Neural cell (in vitro differentiated cells): ENCODE results near the gene CHERP. TPM values are rescaled to one million over a fixed set of nuclear protein-coding genes. Genes with fewer than 3 reads are reported as not detected.

Experiments used
- H2AFZ ChIP-seq: fragments of 200-600, 300-800 bp; sonication (generic), shearing (Covaris generic); 2 replicates; pipeline ENCODE4 v1.6.0; 2014; ENCODE audit warnings: low read depth, mild to moderate bottlenecking, antibody characterized with exemption, low read length, moderate library complexity
- H3F3A ChIP-seq: fragments of 200-600 bp; shearing (Covaris generic); 2 replicates; pipeline ENCODE4 v1.6.1; 2016; ENCODE audit warnings: mild to moderate bottlenecking, moderate library complexity, mixed read lengths, antibody characterized with exemption, low read length; ENCODE audit not compliant: insufficient read depth, poor library complexity, severe bottlenecking
- H3K27ac ChIP-seq: fragments of 200-600, 300-800 bp; sonication (generic), shearing (Covaris generic); 2 replicates; pipeline ENCODE4 v1.5.1; 2014; ENCODE audit warnings: mild to moderate bottlenecking, low read length, moderate library complexity
- H3K27me3 ChIP-seq: fragments of 300-800, 200-600 bp; sonication (generic), shearing (Covaris generic); 2 replicates; pipeline ENCODE4 v1.6.0; 2014; ENCODE audit warnings: mild to moderate bottlenecking, low read depth, low read length, moderate library complexity; ENCODE audit not compliant: insufficient read depth
- H3K36me3 ChIP-seq: fragments of 300-800, 200-600 bp; sonication (generic), shearing (Covaris generic); 2 replicates; pipeline ENCODE4 v1.5.1; 2014; ENCODE audit warnings: mild to moderate bottlenecking, antibody characterized with exemption, low read length, moderate library complexity; ENCODE audit not compliant: insufficient read depth
- H3K4me2 ChIP-seq: fragments of 300-800, 200-600 bp; sonication (generic), shearing (Covaris generic); 2 replicates; pipeline ENCODE4 v1.6.0; 2014; ENCODE audit warnings: mild to moderate bottlenecking, low read length
- H3K4me3 ChIP-seq: fragments of 300-800, 200-600 bp; sonication (generic), shearing (Covaris generic); 2 replicates; pipeline ENCODE4 v1.5.1; 2014; ENCODE audit warnings: mild to moderate bottlenecking, low read length, moderate library complexity
- H3K79me2 ChIP-seq: fragments of 200-600 bp; shearing (Covaris generic); replicated peaks from 2 replicates; pipeline ENCODE4 v1.6.0; 2014; ENCODE audit warnings: mild to moderate bottlenecking, low read length, moderate library complexity; ENCODE audit not compliant: insufficient read depth
- H3K9ac ChIP-seq: fragments of 300-800, 200-600 bp; sonication (generic), shearing (Covaris generic); 2 replicates; pipeline ENCODE4 v1.6.1; 2016; ENCODE audit warnings: mild to moderate bottlenecking, low read length, mixed read lengths
- H3K9me2 ChIP-seq: fragments of 200-600 bp; shearing (Covaris generic); 2 replicates; pipeline ENCODE4 v1.6.1; 2016; ENCODE audit warnings: mild to moderate bottlenecking, low read length, mixed read lengths; ENCODE audit not compliant: insufficient read depth
- H3K9me3 ChIP-seq: fragments of 200-600, 300-800 bp; sonication (generic), shearing (Covaris generic); 2 replicates; pipeline ENCODE4 v1.6.1; 2016; ENCODE audit warnings: mild to moderate bottlenecking, mixed run types, low read length, moderate library complexity, mixed read lengths
- H4K20me1 ChIP-seq: fragments of 200-600 bp; shearing (Covaris generic); 2 replicates; pipeline ENCODE4 v1.6.1; 2016; ENCODE audit warnings: mild to moderate bottlenecking, mixed run types; ENCODE audit not compliant: insufficient read depth
- EP300 ChIP-seq: fragments of 450-650 bp; conservative IDR thresholded peaks from 2 replicates; pipeline ENCODE4 v1.6.1; 2014; ENCODE audit warnings: antibody characterized with exemption, mild to moderate bottlenecking, moderate library complexity; ENCODE audit not compliant: poor library complexity, severe bottlenecking
- EZH2 ChIP-seq: fragments of 200-600, 300-800 bp; shearing (Covaris generic), sonication (generic); IDR thresholded peaks from 2 replicates; pipeline ENCODE4 v1.6.1; 2014; ENCODE audit warnings: antibody characterized with exemption, low read length, borderline replicate concordance, mild to moderate bottlenecking; ENCODE audit not compliant: insufficient read depth, poor library complexity, severe bottlenecking
- MXI1 ChIP-seq: fragments of 450-650 bp; conservative IDR thresholded peaks from 2 replicates; pipeline ENCODE4 v1.6.1; 2014; ENCODE audit warnings: antibody characterized with exemption, mild to moderate bottlenecking; ENCODE audit not compliant: poor library complexity, severe bottlenecking
- POLR2AphosphoS5 ChIP-seq: IDR thresholded peaks from 2 replicates; pipeline ENCODE4 v1.6.1; 2012
- RAD21 ChIP-seq: fragments of 450-650 bp; conservative IDR thresholded peaks from 2 replicates; pipeline ENCODE4 v1.6.1; 2014; ENCODE audit warnings: antibody characterized with exemption, mild to moderate bottlenecking, moderate library complexity
- SMC3 ChIP-seq: fragments of 450-650 bp; conservative IDR thresholded peaks from 2 replicates; pipeline ENCODE4 v1.6.1; 2014; ENCODE audit warnings: antibody characterized with exemption, mild to moderate bottlenecking, moderate library complexity; ENCODE audit not compliant: poor library complexity
- polyA plus RNA-seq: library from polyadenylated mRNA; depleted of rRNA; stranded (reverse); fragments of >200 nt; gene quantifications from 2 replicates; pipeline ENCODE4 v1.2.3, GENCODE V29; 2014
- TF ChIP-seq, protein P1 (sequence below): fragments of 450-650 bp; IDR thresholded peaks from 2 replicates; pipeline ENCODE4 v1.5.1; 2014; ENCODE audit warnings: antibody characterized with exemption, mild to moderate bottlenecking, moderate library complexity; ENCODE audit not compliant: poor library complexity, severe bottlenecking
- TF ChIP-seq, protein P2 (sequence below): IDR thresholded peaks from 2 replicates; pipeline ENCODE4 v1.6.1; 2012; ENCODE audit warnings: borderline replicate concordance

The CHERP gene
- polyA plus RNA-seq, 1 donor from 2014 or later: 5.4 TPM

DNA sequence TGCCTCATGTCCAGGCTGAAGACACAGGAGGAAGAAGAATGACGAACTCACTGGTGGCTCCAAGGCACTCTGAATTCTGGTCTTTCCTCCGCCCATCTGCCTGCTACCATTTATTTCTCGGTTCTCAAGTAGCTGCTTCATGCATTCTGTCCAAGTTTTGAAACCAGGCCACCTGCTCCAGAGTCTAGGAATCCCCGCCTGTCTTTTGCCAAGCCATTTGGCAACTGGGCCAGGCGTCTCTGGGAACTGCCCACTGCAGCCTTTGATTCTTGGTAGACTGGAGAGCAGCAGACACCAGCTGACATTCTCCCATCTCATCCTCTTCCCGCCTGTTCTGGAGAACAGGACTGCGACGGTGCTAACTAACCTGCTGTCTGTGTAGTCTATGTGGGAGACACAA, 19.1 kb upstream of the CHERP start:
- H3K27me3 ChIP-seq: no peaks in the 10 kb centered on the region
- H3K9ac ChIP-seq: no peak overlapping the region
- H3K4me2 ChIP-seq: no peak overlapping the region
- H3K79me2 ChIP-seq: no peaks in the 10 kb centered on the region
- H3K27ac ChIP-seq: no peak overlapping the region
- H4K20me1 ChIP-seq: no peaks in the 10 kb centered on the region
- H3F3A ChIP-seq: no peaks in the 10 kb centered on the region
- no peaks in the 10 kb centered on the region for H3K9me3 ChIP-seq
- H3K4me3 ChIP-seq: no peak overlapping the region
- TF ChIP-seq POLR2AphosphoS5 (no peak), RAD21 (no peak), MXI1 (no peak), EZH2 (no peak), SMC3 (no peak)
- TF ChIP-seq, protein P1, sequence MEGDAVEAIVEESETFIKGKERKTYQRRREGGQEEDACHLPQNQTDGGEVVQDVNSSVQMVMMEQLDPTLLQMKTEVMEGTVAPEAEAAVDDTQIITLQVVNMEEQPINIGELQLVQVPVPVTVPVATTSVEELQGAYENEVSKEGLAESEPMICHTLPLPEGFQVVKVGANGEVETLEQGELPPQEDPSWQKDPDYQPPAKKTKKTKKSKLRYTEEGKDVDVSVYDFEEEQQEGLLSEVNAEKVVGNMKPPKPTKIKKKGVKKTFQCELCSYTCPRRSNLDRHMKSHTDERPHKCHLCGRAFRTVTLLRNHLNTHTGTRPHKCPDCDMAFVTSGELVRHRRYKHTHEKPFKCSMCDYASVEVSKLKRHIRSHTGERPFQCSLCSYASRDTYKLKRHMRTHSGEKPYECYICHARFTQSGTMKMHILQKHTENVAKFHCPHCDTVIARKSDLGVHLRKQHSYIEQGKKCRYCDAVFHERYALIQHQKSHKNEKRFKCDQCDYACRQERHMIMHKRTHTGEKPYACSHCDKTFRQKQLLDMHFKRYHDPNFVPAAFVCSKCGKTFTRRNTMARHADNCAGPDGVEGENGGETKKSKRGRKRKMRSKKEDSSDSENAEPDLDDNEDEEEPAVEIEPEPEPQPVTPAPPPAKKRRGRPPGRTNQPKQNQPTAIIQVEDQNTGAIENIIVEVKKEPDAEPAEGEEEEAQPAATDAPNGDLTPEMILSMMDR: no peak
- TF ChIP-seq, protein P2, sequence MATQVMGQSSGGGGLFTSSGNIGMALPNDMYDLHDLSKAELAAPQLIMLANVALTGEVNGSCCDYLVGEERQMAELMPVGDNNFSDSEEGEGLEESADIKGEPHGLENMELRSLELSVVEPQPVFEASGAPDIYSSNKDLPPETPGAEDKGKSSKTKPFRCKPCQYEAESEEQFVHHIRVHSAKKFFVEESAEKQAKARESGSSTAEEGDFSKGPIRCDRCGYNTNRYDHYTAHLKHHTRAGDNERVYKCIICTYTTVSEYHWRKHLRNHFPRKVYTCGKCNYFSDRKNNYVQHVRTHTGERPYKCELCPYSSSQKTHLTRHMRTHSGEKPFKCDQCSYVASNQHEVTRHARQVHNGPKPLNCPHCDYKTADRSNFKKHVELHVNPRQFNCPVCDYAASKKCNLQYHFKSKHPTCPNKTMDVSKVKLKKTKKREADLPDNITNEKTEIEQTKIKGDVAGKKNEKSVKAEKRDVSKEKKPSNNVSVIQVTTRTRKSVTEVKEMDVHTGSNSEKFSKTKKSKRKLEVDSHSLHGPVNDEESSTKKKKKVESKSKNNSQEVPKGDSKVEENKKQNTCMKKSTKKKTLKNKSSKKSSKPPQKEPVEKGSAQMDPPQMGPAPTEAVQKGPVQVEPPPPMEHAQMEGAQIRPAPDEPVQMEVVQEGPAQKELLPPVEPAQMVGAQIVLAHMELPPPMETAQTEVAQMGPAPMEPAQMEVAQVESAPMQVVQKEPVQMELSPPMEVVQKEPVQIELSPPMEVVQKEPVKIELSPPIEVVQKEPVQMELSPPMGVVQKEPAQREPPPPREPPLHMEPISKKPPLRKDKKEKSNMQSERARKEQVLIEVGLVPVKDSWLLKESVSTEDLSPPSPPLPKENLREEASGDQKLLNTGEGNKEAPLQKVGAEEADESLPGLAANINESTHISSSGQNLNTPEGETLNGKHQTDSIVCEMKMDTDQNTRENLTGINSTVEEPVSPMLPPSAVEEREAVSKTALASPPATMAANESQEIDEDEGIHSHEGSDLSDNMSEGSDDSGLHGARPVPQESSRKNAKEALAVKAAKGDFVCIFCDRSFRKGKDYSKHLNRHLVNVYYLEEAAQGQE: no peak
- H3K9me2 ChIP-seq: no peaks in the 10 kb centered on the region
- peaks cover 4% of the 10 kb centered on the region for H3K36me3 ChIP-seq
- H2AFZ ChIP-seq: no peak overlapping the region

DNA sequence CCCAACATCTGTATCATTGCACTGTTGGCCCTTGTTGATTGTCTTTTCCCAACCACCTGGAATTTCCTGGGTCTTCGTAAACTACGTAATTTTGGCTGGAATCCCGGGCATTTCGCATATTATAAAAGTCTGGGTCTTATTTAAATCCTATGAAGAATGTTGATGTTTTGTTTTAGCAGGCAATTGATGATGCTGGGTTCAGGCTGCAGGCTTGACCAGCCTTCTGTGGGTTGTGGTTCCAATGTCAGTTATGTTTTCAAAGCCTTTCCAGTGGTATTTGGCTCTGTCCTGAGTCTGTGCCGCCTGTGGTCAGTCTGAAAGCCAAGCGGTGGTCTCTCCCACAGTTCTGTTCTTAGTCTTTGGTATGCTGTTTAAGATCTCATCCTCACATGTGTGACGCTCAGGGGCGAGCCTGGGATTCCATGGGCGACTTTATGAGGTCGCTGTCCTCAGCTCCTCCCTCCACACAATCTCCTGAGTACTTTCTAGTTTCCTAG, 17.6 kb upstream of the CHERP start:
- Histone ChIP-seq H2AFZ (no peak overlapping the region), H3K27ac (no peak overlapping the region), H3F3A (no peaks in the 10 kb centered on the region), H3K9me2 (no peaks in the 10 kb centered on the region), H4K20me1 (no peaks in the 10 kb centered on the region), H3K4me3 (no peak overlapping the region), H3K79me2 (no peaks in the 10 kb centered on the region), H3K36me3 (no peaks in the 10 kb centered on the region), H3K9ac (no peak overlapping the region), H3K27me3 (no peaks in the 10 kb centered on the region), H3K4me2 (no peak overlapping the region), H3K9me3 (no peaks in the 10 kb centered on the region)
- TF ChIP-seq SMC3 (no peak), MXI1 (no peak), RAD21 (no peak), EP300 (no peak), EZH2 (no peak)
- TF ChIP-seq, protein P2: no peak
- TF ChIP-seq, protein P1: no peak
